ENCODE measurements around the gene METTL25. TPM values are rescaled to one million over a fixed set of nuclear protein-coding genes. Genes with fewer than 3 reads are reported as not detected.

Gene METTL25
- total and polyA plus RNA-seq, 10 of the 15 experiments (the other 5 are each of a cell fraction or from before 2014, with no cell fraction given): 5.6 to 11.3 (median 8.0) TPM

- TF ChIP-seq SUPT20H (IDR thresholded peaks at IDR 0.05; ENCODE audit: borderline replicate concordance, control insufficient read depth, low read depth, low read length) (no peak), KAT2A (conservative IDR thresholded peaks at IDR 0.05; ENCODE audit: control insufficient read depth, low read depth, low read length) (no peak), ZBED1 (IDR thresholded peaks at IDR 0.05; ENCODE audit: borderline replicate concordance) (no peak), PKNOX1 (IDR thresholded peaks at IDR 0.05) (no peak), MYC (IDR thresholded peaks at IDR 0.05; ENCODE audit: insufficient read depth, insufficient read length, insufficient replicate concordance, low read length, severe bottlenecking) (no peak), ASH2L (IDR thresholded peaks at IDR 0.05; ENCODE audit: borderline replicate concordance, low read depth) (no peak), ELK1 (IDR thresholded peaks at IDR 0.05; ENCODE audit: low read depth, low read length) (no peak), NR2C1 (IDR thresholded peaks at IDR 0.05) (no peak), STAT3 (IDR thresholded peaks at IDR 0.05; ENCODE audit: low read depth, low read length) (no peak), ZBTB33 (IDR thresholded peaks at IDR 0.05) (no peak), HDGF (IDR thresholded peaks at IDR 0.05) (no peak), TAF1 (IDR thresholded peaks at IDR 0.05; ENCODE audit: borderline replicate concordance, low read depth, low read length) (no peak), NFYB (IDR thresholded peaks at IDR 0.05; ENCODE audit: insufficient read depth, low read depth, low read length) (no peak), SPI1 (IDR thresholded peaks at IDR 0.05; ENCODE audit: borderline replicate concordance, insufficient read depth, low read depth, low read length) (no peak)
- TF ChIP-seq, protein P1, sequence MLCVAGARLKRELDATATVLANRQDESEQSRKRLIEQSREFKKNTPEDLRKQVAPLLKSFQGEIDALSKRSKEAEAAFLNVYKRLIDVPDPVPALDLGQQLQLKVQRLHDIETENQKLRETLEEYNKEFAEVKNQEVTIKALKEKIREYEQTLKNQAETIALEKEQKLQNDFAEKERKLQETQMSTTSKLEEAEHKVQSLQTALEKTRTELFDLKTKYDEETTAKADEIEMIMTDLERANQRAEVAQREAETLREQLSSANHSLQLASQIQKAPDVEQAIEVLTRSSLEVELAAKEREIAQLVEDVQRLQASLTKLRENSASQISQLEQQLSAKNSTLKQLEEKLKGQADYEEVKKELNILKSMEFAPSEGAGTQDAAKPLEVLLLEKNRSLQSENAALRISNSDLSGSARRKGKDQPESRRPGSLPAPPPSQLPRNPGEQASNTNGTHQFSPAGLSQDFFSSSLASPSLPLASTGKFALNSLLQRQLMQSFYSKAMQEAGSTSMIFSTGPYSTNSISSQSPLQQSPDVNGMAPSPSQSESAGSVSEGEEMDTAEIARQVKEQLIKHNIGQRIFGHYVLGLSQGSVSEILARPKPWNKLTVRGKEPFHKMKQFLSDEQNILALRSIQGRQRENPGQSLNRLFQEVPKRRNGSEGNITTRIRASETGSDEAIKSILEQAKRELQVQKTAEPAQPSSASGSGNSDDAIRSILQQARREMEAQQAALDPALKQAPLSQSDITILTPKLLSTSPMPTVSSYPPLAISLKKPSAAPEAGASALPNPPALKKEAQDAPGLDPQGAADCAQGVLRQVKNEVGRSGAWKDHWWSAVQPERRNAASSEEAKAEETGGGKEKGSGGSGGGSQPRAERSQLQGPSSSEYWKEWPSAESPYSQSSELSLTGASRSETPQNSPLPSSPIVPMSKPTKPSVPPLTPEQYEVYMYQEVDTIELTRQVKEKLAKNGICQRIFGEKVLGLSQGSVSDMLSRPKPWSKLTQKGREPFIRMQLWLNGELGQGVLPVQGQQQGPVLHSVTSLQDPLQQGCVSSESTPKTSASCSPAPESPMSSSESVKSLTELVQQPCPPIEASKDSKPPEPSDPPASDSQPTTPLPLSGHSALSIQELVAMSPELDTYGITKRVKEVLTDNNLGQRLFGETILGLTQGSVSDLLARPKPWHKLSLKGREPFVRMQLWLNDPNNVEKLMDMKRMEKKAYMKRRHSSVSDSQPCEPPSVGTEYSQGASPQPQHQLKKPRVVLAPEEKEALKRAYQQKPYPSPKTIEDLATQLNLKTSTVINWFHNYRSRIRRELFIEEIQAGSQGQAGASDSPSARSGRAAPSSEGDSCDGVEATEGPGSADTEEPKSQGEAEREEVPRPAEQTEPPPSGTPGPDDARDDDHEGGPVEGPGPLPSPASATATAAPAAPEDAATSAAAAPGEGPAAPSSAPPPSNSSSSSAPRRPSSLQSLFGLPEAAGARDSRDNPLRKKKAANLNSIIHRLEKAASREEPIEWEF (IDR thresholded peaks at IDR 0.05; ENCODE audit: insufficient replicate concordance, low read depth, low read length): no peak
- TF ChIP-seq, protein P2, sequence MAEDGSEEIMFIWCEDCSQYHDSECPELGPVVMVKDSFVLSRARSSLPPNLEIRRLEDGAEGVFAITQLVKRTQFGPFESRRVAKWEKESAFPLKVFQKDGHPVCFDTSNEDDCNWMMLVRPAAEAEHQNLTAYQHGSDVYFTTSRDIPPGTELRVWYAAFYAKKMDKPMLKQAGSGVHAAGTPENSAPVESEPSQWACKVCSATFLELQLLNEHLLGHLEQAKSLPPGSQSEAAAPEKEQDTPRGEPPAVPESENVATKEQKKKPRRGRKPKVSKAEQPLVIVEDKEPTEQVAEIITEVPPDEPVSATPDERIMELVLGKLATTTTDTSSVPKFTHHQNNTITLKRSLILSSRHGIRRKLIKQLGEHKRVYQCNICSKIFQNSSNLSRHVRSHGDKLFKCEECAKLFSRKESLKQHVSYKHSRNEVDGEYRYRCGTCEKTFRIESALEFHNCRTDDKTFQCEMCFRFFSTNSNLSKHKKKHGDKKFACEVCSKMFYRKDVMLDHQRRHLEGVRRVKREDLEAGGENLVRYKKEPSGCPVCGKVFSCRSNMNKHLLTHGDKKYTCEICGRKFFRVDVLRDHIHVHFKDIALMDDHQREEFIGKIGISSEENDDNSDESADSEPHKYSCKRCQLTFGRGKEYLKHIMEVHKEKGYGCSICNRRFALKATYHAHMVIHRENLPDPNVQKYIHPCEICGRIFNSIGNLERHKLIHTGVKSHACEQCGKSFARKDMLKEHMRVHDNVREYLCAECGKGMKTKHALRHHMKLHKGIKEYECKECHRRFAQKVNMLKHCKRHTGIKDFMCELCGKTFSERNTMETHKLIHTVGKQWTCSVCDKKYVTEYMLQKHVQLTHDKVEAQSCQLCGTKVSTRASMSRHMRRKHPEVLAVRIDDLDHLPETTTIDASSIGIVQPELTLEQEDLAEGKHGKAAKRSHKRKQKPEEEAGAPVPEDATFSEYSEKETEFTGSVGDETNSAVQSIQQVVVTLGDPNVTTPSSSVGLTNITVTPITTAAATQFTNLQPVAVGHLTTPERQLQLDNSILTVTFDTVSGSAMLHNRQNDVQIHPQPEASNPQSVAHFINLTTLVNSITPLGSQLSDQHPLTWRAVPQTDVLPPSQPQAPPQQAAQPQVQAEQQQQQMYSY (CRISPR knock-in tag; IDR thresholded peaks at IDR 0.05): no peak
Measured at GRCh38 chr12:82438356-82438755, 80.0 kb downstream of the METTL25 start (continued).

Data from GM12878 (cell line).